GM23338 (cell line): Measurements from ENCODE around the gene PIAS1. TPM values are rescaled to one million over a fixed set of nuclear protein-coding genes. Genes with fewer than 3 reads are reported as not detected.

Source experiments
- ATAC-seq: fragments of 200-7000 bp; cut with Tn5 transposase; 3 replicates; pipeline ENCODE4 v1.9.1; 2020
- DNase-seq: peaks from one replicate; pipeline ENCODE4 v3.0.0-alpha.2; 2015; ENCODE audit warnings: low spot score
- H2AFZ ChIP-seq: fragments of 200-600 bp; sonication (generic); 2 replicates; pipeline ENCODE4 v1.8.0; 2016; ENCODE audit warnings: antibody characterized with exemption, mild to moderate bottlenecking, moderate library complexity
- H3F3A ChIP-seq: fragments of 200-600 bp; sonication (generic); replicated peaks from 2 replicates; pipeline ENCODE4 v1.8.0; 2017; ENCODE audit warnings: antibody characterized with exemption, mixed run types, low read depth
- H3K27ac ChIP-seq: fragments of 200-600 bp; sonication (generic); 2 replicates; pipeline ENCODE4 v1.6.1; 2016; ENCODE audit warnings: low read depth
- H3K27me3 ChIP-seq: fragments of 200-600 bp; sonication (generic); 2 replicates; pipeline ENCODE4 v1.8.0; 2016; ENCODE audit warnings: mild to moderate bottlenecking, mixed run types, moderate library complexity; ENCODE audit not compliant: insufficient read depth
- H3K36me3 ChIP-seq: fragments of 200-600 bp; sonication (generic); 2 replicates; pipeline ENCODE4 v1.8.0; 2016; ENCODE audit warnings: mild to moderate bottlenecking; ENCODE audit not compliant: insufficient read depth
- H3K4me1 ChIP-seq: fragments of 200-600 bp; sonication (generic); 2 replicates; pipeline ENCODE4 v1.8.0; 2016; ENCODE audit warnings: mild to moderate bottlenecking, moderate library complexity; ENCODE audit not compliant: insufficient read depth
- H3K4me2 ChIP-seq: fragments of 200-600 bp; sonication (generic); 2 replicates; pipeline ENCODE4 v1.7.1; 2017; ENCODE audit warnings: mixed run types
- H3K4me3 ChIP-seq: fragments of 200-600 bp; sonication (generic); 2 replicates; pipeline ENCODE4 v1.6.1; 2016; ENCODE audit warnings: mixed run types
- H3K79me2 ChIP-seq: fragments of 200-600 bp; sonication (generic); replicated peaks from 2 replicates; pipeline ENCODE4 v1.8.0; 2017; ENCODE audit warnings: mild to moderate bottlenecking; ENCODE audit not compliant: insufficient read depth
- H3K9me2 ChIP-seq: fragments of 200-600 bp; sonication (generic); 2 replicates; pipeline ENCODE4 v1.8.0; 2017; ENCODE audit not compliant: insufficient read depth
- H4K20me1 ChIP-seq: fragments of 200-600 bp; sonication (generic); replicated peaks from 2 replicates; pipeline ENCODE4 v1.8.0; 2017; ENCODE audit warnings: mild to moderate bottlenecking; ENCODE audit not compliant: insufficient read depth
- H3K27ac Mint-ChIP-seq: 2 replicates; pipeline ENCODE4 v1.8.0; 2020; ENCODE audit warnings: inconsistent platforms, mild to moderate bottlenecking, moderate library complexity, mixed read lengths
- H3K27me3 Mint-ChIP-seq: 3 replicates; pipeline ENCODE4 v1.8.0; 2022; ENCODE audit warnings: low read depth, mild to moderate bottlenecking, moderate library complexity, mixed read lengths, inconsistent platforms; ENCODE audit not compliant: insufficient read depth, poor library complexity
- H3K36me3 Mint-ChIP-seq: 3 replicates; pipeline ENCODE4 v1.8.0; 2021; ENCODE audit warnings: low read depth, mild to moderate bottlenecking, inconsistent platforms, moderate library complexity, mixed read lengths
- H3K4me1 Mint-ChIP-seq: 3 replicates; pipeline ENCODE4 v1.8.0; 2020; ENCODE audit warnings: mild to moderate bottlenecking, inconsistent platforms, mixed read lengths
- H3K4me3 Mint-ChIP-seq: 3 replicates; pipeline ENCODE4 v1.8.0; 2021; ENCODE audit warnings: moderate library complexity, mild to moderate bottlenecking, inconsistent platforms, mixed read lengths
- H3K9me3 Mint-ChIP-seq: 3 replicates; pipeline ENCODE4 v1.8.0; 2020; ENCODE audit warnings: moderate library complexity, mild to moderate bottlenecking, inconsistent platforms, mixed read lengths
- CREB1 ChIP-seq: fragments of 250-450 bp; sonication (Bioruptor Pico); IDR thresholded peaks from 2 replicates; pipeline ENCODE4 v1.5.0; 2020; ENCODE audit warnings: low read depth, mild to moderate bottlenecking, moderate library complexity
- ETS1 ChIP-seq: IDR thresholded peaks from 2 replicates; pipeline ENCODE4 v1.6.1; 2016; ENCODE audit warnings: antibody characterized with exemption
- EZH2phosphoT487 ChIP-seq: fragments of 200-600 bp; sonication (generic); IDR thresholded peaks from one replicate; pipeline ENCODE4 v1.8.1; 2018; ENCODE audit warnings: antibody characterized with exemption; ENCODE audit not compliant: unreplicated experiment
- JUNB ChIP-seq: IDR thresholded peaks from one replicate; pipeline ENCODE4 v1.6.1; 2016; ENCODE audit warnings: antibody characterized with exemption; ENCODE audit not compliant: unreplicated experiment
- NANOG ChIP-seq: IDR thresholded peaks from 2 replicates; pipeline ENCODE4 v1.6.1; 2016; ENCODE audit warnings: antibody characterized with exemption, borderline replicate concordance
- POLR2AphosphoS5 ChIP-seq: IDR thresholded peaks from 2 replicates; pipeline ENCODE4 v1.6.1; 2016; ENCODE audit warnings: antibody characterized with exemption, low read depth
- REST ChIP-seq: IDR thresholded peaks from one replicate; pipeline ENCODE4 v1.6.1; 2018; ENCODE audit warnings: antibody characterized with exemption; ENCODE audit not compliant: unreplicated experiment
- STAT1 ChIP-seq: IDR thresholded peaks from one replicate; pipeline ENCODE4 v1.6.1; 2016; ENCODE audit warnings: antibody characterized with exemption; ENCODE audit not compliant: unreplicated experiment
- ZNF114 ChIP-seq: fragments of 250-450 bp; sonication (Bioruptor Pico); IDR thresholded peaks from 2 replicates; pipeline ENCODE4 v1.5.0; 2020; ENCODE audit warnings: mild to moderate bottlenecking, moderate library complexity
- polyA plus RNA-seq: library from polyadenylated mRNA; unstranded; fragments of >200 nt; fragmentation: Nextera tagmentation; extraction: Ambion mirVana; gene quantifications from 2 replicates; pipeline ENCODE4 v1.2.1, GENCODE V29; 2016
- total RNA-seq: library from RNA; depleted of rRNA; stranded (reverse); fragments of >200 nt; shearing (Covaris generic); gene quantifications from 2 replicates; pipeline ENCODE4 v1.2.3, GENCODE V29; 2014
- TF ChIP-seq, protein P1 (sequence below), 2 experiments: fragments of 200-600 bp in 1 of 2; sonication (generic) in 1 of 2; conservative IDR thresholded peaks; 2 replicates each; pipeline versions ENCODE4 v1.5.1 to v1.6.1; 2016 to 2017; ENCODE audit warnings: antibody characterized with exemption in 2 of 2, low read depth in 2 of 2, mild to moderate bottlenecking in 2 of 2, moderate library complexity in 1 of 2

Gene PIAS1
- total and polyA plus RNA-seq, 2 experiments from 2014 or later: 30.7 to 32.1 TPM

GRCh38 chr15:68214838-68215254 lies 160.7 kb downstream of the PIAS1 start:
- Mint-ChIP-seq H3K27me3 (peaks cover 13% of the 10 kb centered on the region), H3K4me3 (no peak overlapping the region), H3K36me3 (peaks cover 39% of the 10 kb centered on the region), H3K4me1 (peaks cover 18% of the 10 kb centered on the region), H3K9me3 (no peaks in the 10 kb centered on the region; the same call in 2 of the 3 replicates), H3K27ac (no peak overlapping the region)
- H2AFZ ChIP-seq: no peak overlapping the region
- peaks cover 3% of the 10 kb centered on the region; the same call in 1 of the 2 replicates for H3K4me1 ChIP-seq
- TF ChIP-seq NANOG (no peak), POLR2AphosphoS5 (no peak), REST (no peak), EZH2phosphoT487 (no peak)
- no peak overlapping the region for H3K4me3 ChIP-seq
- 0 out of 2 replicates have a peak overlapping the region, but pooled peaks have one; percentile 27 for H3K27ac ChIP-seq
- DNase-seq: no peak
- H3F3A ChIP-seq: peaks cover 13% of the 10 kb centered on the region
- peaks cover 42% of the 10 kb centered on the region for H4K20me1 ChIP-seq
- no peak for ATAC-seq
- no peak overlapping the region for H3K4me2 ChIP-seq
- peaks cover 10% of the 10 kb centered on the region; the same call in 1 of the 2 replicates for H3K36me3 ChIP-seq
- H3K79me2 ChIP-seq: peaks cover 65% of the 10 kb centered on the region
- no peaks in the 10 kb centered on the region for H3K27me3 ChIP-seq
- no peaks in the 10 kb centered on the region for H3K9me2 ChIP-seq

DNA sequence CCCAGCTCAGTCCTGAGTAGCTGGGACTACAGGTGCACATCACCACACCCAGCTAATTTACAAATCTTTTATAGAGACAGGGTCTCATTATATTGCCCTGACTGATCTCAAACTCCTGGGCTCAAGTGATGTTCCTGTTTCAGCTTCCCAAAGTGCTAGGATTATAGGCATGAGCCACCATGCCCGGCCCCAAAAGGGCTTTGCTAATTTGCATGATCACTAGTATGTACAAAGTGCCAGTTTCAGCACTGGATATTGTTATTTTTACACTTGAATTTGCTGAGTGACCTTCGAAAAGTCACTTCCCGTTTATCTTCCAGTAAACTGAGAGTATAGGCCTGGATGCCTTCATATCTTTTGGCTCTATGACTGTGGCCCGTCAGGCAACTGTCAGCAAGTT lies 163.2 kb downstream of the PIAS1 start:
- Histone ChIP-seq H3F3A (no peaks in the 10 kb centered on the region; the same call in 1 of the 2 replicates), H3K9me2 (no peaks in the 10 kb centered on the region), H3K79me2 (peaks cover 64% of the 10 kb centered on the region), H3K4me1 (no peaks in the 10 kb centered on the region), H3K4me2 (no peak overlapping the region), H3K4me3 (no peak overlapping the region), H3K27ac (no peak overlapping the region), H3K36me3 (peaks cover 10% of the 10 kb centered on the region; the same call in 1 of the 2 replicates), H2AFZ (no peak overlapping the region), H4K20me1 (peaks cover 38% of the 10 kb centered on the region), H3K27me3 (no peaks in the 10 kb centered on the region)
- Mint-ChIP-seq H3K9me3 (peaks cover 10% of the 10 kb centered on the region; the same call in 2 of the 3 replicates), H3K27ac (no peak overlapping the region), H3K27me3 (peaks cover 6% of the 10 kb centered on the region), H3K36me3 (peaks cover 56% of the 10 kb centered on the region), H3K4me1 (0 out of 3 replicates have a peak, but pooled peaks cover under 1% of the 10 kb centered on the region), H3K4me3 (no peak overlapping the region)
- DNase-seq (no peak), ATAC-seq (no peak)
- TF ChIP-seq ETS1: no peak
- TF ChIP-seq ZNF114 (CRISPR knock-in tag): no peak
- TF ChIP-seq, protein P1, sequence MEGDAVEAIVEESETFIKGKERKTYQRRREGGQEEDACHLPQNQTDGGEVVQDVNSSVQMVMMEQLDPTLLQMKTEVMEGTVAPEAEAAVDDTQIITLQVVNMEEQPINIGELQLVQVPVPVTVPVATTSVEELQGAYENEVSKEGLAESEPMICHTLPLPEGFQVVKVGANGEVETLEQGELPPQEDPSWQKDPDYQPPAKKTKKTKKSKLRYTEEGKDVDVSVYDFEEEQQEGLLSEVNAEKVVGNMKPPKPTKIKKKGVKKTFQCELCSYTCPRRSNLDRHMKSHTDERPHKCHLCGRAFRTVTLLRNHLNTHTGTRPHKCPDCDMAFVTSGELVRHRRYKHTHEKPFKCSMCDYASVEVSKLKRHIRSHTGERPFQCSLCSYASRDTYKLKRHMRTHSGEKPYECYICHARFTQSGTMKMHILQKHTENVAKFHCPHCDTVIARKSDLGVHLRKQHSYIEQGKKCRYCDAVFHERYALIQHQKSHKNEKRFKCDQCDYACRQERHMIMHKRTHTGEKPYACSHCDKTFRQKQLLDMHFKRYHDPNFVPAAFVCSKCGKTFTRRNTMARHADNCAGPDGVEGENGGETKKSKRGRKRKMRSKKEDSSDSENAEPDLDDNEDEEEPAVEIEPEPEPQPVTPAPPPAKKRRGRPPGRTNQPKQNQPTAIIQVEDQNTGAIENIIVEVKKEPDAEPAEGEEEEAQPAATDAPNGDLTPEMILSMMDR (conservative IDR thresholded peaks at IDR 0.05; ENCODE audit: low read depth in 2 of 2): no peak
- no peak for TF ChIP-seq POLR2AphosphoS5
- no peak for TF ChIP-seq CREB1 (CRISPR knock-in tag)
- no peak for TF ChIP-seq JUNB
- TF ChIP-seq EZH2phosphoT487: no peak
- TF ChIP-seq STAT1: no peak
